Neural cell (in vitro differentiated cells): ENCODE data around the gene INO80. TPM values are rescaled to one million over a fixed set of nuclear protein-coding genes. Genes with fewer than 3 reads are reported as not detected.

Source experiments
- H2AFZ ChIP-seq: fragments of 200-600, 300-800 bp; sonication (generic), shearing (Covaris generic); 2 replicates; pipeline ENCODE4 v1.6.0; 2014; ENCODE audit warnings: low read depth, mild to moderate bottlenecking, antibody characterized with exemption, low read length, moderate library complexity
- H3F3A ChIP-seq: fragments of 200-600 bp; shearing (Covaris generic); 2 replicates; pipeline ENCODE4 v1.6.1; 2016; ENCODE audit warnings: mild to moderate bottlenecking, moderate library complexity, mixed read lengths, antibody characterized with exemption, low read length; ENCODE audit not compliant: insufficient read depth, poor library complexity, severe bottlenecking
- H3K27ac ChIP-seq: fragments of 200-600, 300-800 bp; sonication (generic), shearing (Covaris generic); 2 replicates; pipeline ENCODE4 v1.5.1; 2014; ENCODE audit warnings: mild to moderate bottlenecking, low read length, moderate library complexity
- H3K27me3 ChIP-seq: fragments of 300-800, 200-600 bp; sonication (generic), shearing (Covaris generic); 2 replicates; pipeline ENCODE4 v1.6.0; 2014; ENCODE audit warnings: mild to moderate bottlenecking, low read depth, low read length, moderate library complexity; ENCODE audit not compliant: insufficient read depth
- H3K36me3 ChIP-seq: fragments of 300-800, 200-600 bp; sonication (generic), shearing (Covaris generic); 2 replicates; pipeline ENCODE4 v1.5.1; 2014; ENCODE audit warnings: mild to moderate bottlenecking, antibody characterized with exemption, low read length, moderate library complexity; ENCODE audit not compliant: insufficient read depth
- H3K4me2 ChIP-seq: fragments of 300-800, 200-600 bp; sonication (generic), shearing (Covaris generic); 2 replicates; pipeline ENCODE4 v1.6.0; 2014; ENCODE audit warnings: mild to moderate bottlenecking, low read length
- H3K4me3 ChIP-seq: fragments of 300-800, 200-600 bp; sonication (generic), shearing (Covaris generic); 2 replicates; pipeline ENCODE4 v1.5.1; 2014; ENCODE audit warnings: mild to moderate bottlenecking, low read length, moderate library complexity
- H3K79me2 ChIP-seq: fragments of 200-600 bp; shearing (Covaris generic); replicated peaks from 2 replicates; pipeline ENCODE4 v1.6.0; 2014; ENCODE audit warnings: mild to moderate bottlenecking, low read length, moderate library complexity; ENCODE audit not compliant: insufficient read depth
- H3K9ac ChIP-seq: fragments of 300-800, 200-600 bp; sonication (generic), shearing (Covaris generic); 2 replicates; pipeline ENCODE4 v1.6.1; 2016; ENCODE audit warnings: mild to moderate bottlenecking, low read length, mixed read lengths
- H3K9me2 ChIP-seq: fragments of 200-600 bp; shearing (Covaris generic); 2 replicates; pipeline ENCODE4 v1.6.1; 2016; ENCODE audit warnings: mild to moderate bottlenecking, low read length, mixed read lengths; ENCODE audit not compliant: insufficient read depth
- H3K9me3 ChIP-seq: fragments of 200-600, 300-800 bp; sonication (generic), shearing (Covaris generic); 2 replicates; pipeline ENCODE4 v1.6.1; 2016; ENCODE audit warnings: mild to moderate bottlenecking, mixed run types, low read length, moderate library complexity, mixed read lengths
- H4K20me1 ChIP-seq: fragments of 200-600 bp; shearing (Covaris generic); 2 replicates; pipeline ENCODE4 v1.6.1; 2016; ENCODE audit warnings: mild to moderate bottlenecking, mixed run types; ENCODE audit not compliant: insufficient read depth
- CTCF ChIP-seq: fragments of 450-650 bp; IDR thresholded peaks from 2 replicates; pipeline ENCODE4 v1.5.1; 2014; ENCODE audit warnings: antibody characterized with exemption, mild to moderate bottlenecking, moderate library complexity; ENCODE audit not compliant: poor library complexity, severe bottlenecking
- EP300 ChIP-seq: fragments of 450-650 bp; conservative IDR thresholded peaks from 2 replicates; pipeline ENCODE4 v1.6.1; 2014; ENCODE audit warnings: antibody characterized with exemption, mild to moderate bottlenecking, moderate library complexity; ENCODE audit not compliant: poor library complexity, severe bottlenecking
- EZH2 ChIP-seq: fragments of 200-600, 300-800 bp; shearing (Covaris generic), sonication (generic); IDR thresholded peaks from 2 replicates; pipeline ENCODE4 v1.6.1; 2014; ENCODE audit warnings: antibody characterized with exemption, low read length, borderline replicate concordance, mild to moderate bottlenecking; ENCODE audit not compliant: insufficient read depth, poor library complexity, severe bottlenecking
- MXI1 ChIP-seq: fragments of 450-650 bp; conservative IDR thresholded peaks from 2 replicates; pipeline ENCODE4 v1.6.1; 2014; ENCODE audit warnings: antibody characterized with exemption, mild to moderate bottlenecking; ENCODE audit not compliant: poor library complexity, severe bottlenecking
- POLR2AphosphoS5 ChIP-seq: IDR thresholded peaks from 2 replicates; pipeline ENCODE4 v1.6.1; 2012
- RAD21 ChIP-seq: fragments of 450-650 bp; conservative IDR thresholded peaks from 2 replicates; pipeline ENCODE4 v1.6.1; 2014; ENCODE audit warnings: antibody characterized with exemption, mild to moderate bottlenecking, moderate library complexity
- SMC3 ChIP-seq: fragments of 450-650 bp; conservative IDR thresholded peaks from 2 replicates; pipeline ENCODE4 v1.6.1; 2014; ENCODE audit warnings: antibody characterized with exemption, mild to moderate bottlenecking, moderate library complexity; ENCODE audit not compliant: poor library complexity
- TAF1 ChIP-seq: IDR thresholded peaks from 2 replicates; pipeline ENCODE4 v1.6.1; 2012; ENCODE audit warnings: low read depth
- polyA plus RNA-seq: library from polyadenylated mRNA; depleted of rRNA; stranded (reverse); fragments of >200 nt; gene quantifications from 2 replicates; pipeline ENCODE4 v1.2.3, GENCODE V29; 2014
- TF ChIP-seq, protein P1 (sequence below): IDR thresholded peaks from 2 replicates; pipeline ENCODE4 v1.6.1; 2012; ENCODE audit warnings: borderline replicate concordance

INO80 gene
- polyA plus RNA-seq, 1 donor from 2014 or later, result 8.4 TPM

DNA sequence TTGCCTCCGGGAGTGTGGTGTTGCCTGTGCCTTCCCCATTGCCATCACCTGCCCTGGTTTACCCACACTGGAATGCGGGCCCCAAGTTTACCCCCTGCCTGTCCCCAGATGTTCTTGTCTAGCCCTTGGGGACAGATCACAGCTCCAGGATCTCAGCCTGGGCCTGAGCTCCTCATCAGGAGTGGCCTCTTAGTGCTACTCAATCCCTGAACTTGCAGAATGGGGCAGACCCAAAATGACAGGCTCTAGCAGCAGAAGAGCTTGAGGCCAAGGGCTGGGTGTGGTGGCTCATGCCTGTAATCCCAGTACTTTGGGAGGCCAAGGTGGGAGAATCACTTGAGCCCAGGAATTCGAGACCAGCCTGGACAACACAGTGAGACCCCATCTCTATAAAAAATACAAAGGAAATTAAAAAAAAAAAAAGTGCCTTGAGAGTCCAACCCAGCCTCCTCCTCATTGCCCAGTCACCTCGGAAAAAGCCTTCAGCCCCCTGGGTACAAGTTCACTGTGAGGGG, 159.0 kb downstream of the INO80 start:
- Histone ChIP-seq H3K9me3 (no peaks in the 10 kb centered on the region), H4K20me1 (no peaks in the 10 kb centered on the region), H3K9me2 (no peaks in the 10 kb centered on the region), H3K36me3 (no peaks in the 10 kb centered on the region), H3K9ac (no peak overlapping the region), H3K27me3 (no peaks in the 10 kb centered on the region), H3K79me2 (no peaks in the 10 kb centered on the region), H2AFZ (no peak overlapping the region), H3K4me3 (no peak overlapping the region), H3K27ac (no peak overlapping the region), H3K4me2 (no peak overlapping the region), H3F3A (no peaks in the 10 kb centered on the region)
- TF ChIP-seq TAF1 (no peak), SMC3 (no peak), POLR2AphosphoS5 (no peak), EZH2 (no peak), EP300 (no peak), CTCF (no peak)
- TF ChIP-seq, protein P1, sequence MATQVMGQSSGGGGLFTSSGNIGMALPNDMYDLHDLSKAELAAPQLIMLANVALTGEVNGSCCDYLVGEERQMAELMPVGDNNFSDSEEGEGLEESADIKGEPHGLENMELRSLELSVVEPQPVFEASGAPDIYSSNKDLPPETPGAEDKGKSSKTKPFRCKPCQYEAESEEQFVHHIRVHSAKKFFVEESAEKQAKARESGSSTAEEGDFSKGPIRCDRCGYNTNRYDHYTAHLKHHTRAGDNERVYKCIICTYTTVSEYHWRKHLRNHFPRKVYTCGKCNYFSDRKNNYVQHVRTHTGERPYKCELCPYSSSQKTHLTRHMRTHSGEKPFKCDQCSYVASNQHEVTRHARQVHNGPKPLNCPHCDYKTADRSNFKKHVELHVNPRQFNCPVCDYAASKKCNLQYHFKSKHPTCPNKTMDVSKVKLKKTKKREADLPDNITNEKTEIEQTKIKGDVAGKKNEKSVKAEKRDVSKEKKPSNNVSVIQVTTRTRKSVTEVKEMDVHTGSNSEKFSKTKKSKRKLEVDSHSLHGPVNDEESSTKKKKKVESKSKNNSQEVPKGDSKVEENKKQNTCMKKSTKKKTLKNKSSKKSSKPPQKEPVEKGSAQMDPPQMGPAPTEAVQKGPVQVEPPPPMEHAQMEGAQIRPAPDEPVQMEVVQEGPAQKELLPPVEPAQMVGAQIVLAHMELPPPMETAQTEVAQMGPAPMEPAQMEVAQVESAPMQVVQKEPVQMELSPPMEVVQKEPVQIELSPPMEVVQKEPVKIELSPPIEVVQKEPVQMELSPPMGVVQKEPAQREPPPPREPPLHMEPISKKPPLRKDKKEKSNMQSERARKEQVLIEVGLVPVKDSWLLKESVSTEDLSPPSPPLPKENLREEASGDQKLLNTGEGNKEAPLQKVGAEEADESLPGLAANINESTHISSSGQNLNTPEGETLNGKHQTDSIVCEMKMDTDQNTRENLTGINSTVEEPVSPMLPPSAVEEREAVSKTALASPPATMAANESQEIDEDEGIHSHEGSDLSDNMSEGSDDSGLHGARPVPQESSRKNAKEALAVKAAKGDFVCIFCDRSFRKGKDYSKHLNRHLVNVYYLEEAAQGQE, result no peak

DNA sequence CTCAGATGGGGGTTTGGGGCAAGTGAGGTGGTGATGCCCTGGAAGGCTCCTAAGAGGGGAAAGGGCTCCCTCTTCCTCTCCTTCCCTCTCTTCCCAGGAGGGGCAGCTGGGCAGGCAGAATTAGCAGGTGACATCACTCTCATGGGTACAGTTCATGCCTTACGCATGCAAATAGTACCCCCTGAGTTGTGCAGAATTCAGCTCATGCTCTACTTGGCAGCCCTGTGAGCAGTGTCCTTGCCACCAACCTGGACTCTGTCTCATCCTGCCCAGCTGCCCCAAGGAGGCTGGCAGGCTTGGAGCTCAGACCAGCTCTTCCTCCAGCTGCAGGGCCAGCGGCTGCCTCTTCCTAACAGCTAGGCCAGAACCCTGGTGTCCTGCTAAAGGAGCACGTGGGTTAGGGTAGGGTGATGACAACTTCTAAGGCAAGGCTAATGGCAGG, 159.5 kb downstream of the INO80 start:
- Histone ChIP-seq H3K4me2 (no peak overlapping the region), H3F3A (no peaks in the 10 kb centered on the region), H3K4me3 (no peak overlapping the region), H3K27ac (no peak overlapping the region), H3K9ac (no peak overlapping the region), H3K36me3 (no peaks in the 10 kb centered on the region), H3K27me3 (no peaks in the 10 kb centered on the region), H3K9me2 (no peaks in the 10 kb centered on the region), H2AFZ (no peak overlapping the region), H4K20me1 (no peaks in the 10 kb centered on the region), H3K79me2 (no peaks in the 10 kb centered on the region), H3K9me3 (no peaks in the 10 kb centered on the region)
- no peak for TF ChIP-seq SMC3
- no peak for TF ChIP-seq RAD21
- no peak for TF ChIP-seq POLR2AphosphoS5
- TF ChIP-seq, protein P1, result no peak
- TF ChIP-seq TAF1, result no peak
- TF ChIP-seq EZH2, result no peak
- TF ChIP-seq EP300, result no peak
- no peak for TF ChIP-seq MXI1
